NOMO-1 (cell line): ENCODE measurements around the gene KRT16.
"Not testable (repeated sequence)": the region's sequence is repeated elsewhere in the genome, so short reads cannot be mapped to it uniquely, and the experiment has no call there.

Experiments used
- DNase-seq, 2 experiments: peaks; one replicate each; lab custom pipeline; 2025; ENCODE audit not compliant: unreplicated experiment in 2 of 2; lab: John Stamatoyannopoulos, UW

The KRT16 gene

GRCh38 chr17:41628621-41629255, 16.2 kb upstream of the KRT16 start:
- DNase-seq: not testable (repeated sequence)

DNA sequence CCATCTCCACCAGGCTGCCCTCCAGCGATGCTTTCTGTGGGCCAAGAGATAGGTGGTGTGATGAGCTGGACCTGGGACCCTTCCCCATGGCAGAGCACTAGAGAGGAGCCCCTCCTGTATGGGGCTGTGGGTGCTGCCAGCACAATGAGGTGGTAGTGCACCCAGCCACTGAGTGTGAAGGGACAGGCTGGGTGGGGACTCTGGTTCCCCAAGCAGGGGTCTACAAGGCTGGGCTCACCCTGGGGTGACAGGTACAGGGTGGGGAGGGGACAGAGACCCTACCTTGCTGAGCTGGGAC, 15.5 kb upstream of the KRT16 start:
- DNase-seq: not testable (repeated sequence)

- no peak for DNase-seq
These were observed 14.9 kb upstream of the KRT16 start for GRCh38 chr17:41627316-41628072.

DNA sequence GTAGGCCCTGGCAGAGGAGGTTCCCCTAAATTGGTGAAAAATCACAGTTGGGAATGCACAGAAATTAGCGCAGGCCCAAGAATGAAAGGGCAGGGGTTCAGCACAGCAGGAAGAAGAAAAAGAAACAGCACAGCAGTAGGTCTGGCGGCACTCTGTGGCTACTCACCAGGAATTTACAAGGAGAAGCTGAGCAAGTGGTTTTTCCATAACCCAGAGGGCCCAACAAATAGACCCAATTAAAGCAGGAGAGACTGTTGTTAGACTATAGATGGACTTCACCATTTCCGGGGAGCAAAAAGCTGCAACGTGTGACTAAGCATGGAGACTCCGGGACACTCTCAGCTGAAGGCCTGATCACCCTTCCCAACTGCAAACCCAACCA, 14.3 kb upstream of the KRT16 start:
- DNase-seq: not testable (repeated sequence)

GRCh38 chr17:41626028-41626913, 13.7 kb upstream of the KRT16 start:
- DNase-seq: not testable (repeated sequence)

- no peak for DNase-seq
These were observed 13.0 kb upstream of the KRT16 start for GRCh38 chr17:41625602-41626001.

DNA sequence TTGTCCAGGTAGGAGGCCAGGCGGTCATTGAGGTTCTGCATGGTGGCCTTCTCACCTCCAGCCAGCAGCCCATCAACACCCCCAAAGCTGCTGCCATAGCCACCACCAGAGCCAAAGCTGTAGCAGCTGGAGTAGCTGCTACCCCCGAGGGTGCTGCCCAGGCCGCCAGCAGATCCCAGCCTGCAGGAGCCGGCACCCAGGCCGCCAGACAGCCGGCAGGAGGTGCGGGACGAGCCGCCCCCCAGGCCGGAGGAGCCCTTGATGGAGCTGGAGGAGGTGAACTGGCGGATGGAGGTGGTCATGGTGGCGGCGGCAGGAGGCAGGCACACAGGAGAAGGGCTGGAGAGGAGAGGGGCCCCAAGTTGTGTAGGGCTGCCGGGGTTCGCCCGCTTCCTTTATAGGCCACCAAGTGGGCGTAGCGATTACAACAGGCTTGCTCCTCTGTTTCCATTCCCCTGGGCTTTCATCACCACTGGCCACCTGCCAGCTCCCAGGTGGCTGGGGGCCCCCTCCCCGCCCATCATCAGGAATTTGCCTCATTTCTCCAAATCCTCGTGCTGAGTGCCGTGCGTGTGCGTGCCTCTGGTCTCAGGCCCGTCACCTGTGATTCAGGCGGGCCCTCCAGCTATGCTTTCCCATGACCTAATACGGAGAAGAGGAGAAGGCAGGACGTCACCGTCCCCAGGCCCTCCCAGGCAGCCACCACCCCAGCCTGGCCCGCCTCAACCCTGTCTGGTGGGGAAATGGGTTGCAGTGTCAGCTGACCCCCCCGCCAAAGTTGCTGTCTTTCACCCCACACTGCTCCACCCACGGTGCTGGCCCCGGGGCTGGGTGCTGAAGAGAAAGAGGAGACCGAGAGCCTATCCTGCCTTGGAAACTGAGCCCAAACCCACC, 11.9 kb upstream of the KRT16 start, which contains the start of gene KRT17:
KRT17 (minus strand) TSS at position 368 of the 894 bp plus-strand sequence; CDS start at position 302, 66 bp downstream.
- no peak for DNase-seq

GRCh38 chr17:41623184-41623861, 10.8 kb upstream of the KRT16 start:
- DNase-seq: not testable (repeated sequence)

DNA sequence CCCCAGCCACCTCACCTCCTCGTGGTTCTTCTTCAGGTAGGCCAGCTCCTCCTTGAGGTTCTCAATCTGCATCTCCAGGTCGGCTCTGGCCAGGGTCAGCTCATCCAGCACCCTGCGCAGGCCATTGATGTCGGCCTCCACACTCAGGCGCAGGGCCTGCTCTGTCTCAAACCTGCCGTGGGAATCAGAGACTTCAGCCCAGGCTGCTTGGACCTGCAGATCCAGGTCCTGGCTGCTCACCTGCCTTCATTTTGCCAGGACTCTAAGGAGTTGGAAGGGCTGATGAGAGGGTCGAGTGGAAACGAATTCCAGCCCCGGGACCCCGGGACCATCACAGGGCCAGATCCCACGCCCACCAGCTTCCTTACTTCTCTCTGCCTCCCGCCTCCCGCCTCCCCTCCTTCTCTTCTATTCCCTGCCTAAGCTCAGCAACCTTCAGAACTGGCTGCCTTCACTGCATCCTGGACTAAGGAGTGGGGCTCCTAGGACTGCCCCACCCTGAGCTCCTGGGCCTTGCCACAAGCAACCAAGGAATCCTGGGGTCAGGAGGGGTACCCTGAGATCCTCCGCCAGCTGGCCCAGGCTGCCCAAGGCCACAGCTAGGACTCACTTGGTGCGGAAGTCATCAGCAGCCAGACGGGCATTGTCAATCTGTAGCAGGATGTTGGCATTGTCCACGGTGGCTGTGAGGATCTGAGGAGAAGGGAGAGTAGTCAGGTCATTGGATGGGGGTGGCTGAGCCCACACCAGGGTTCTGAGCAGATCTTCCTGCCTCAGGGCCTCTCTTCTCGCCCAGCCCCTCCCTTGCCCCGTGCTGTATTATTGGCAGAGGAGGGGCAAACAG, 10.0 kb upstream of the KRT16 start:
- not testable (repeated sequence) for DNase-seq

DNA sequence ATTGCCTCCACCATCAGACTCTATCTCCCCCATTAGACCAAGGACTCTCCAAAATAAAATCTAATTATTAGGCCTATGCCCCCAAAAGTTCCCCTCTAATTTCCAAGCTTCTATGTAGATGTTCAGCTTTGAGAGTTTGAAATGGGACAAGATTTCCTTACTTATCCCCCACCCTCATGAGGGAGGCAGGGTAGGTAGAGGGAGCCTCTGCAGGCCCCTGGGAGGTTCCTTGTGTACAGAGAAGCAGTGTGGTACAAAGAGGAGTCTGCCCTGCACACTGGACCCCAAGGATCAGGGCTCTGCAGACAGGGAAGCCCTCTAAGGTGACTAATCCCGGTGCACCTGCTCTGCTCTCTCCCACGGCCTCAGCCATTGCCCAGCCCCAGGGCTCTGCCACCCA, 9.3 kb upstream of the KRT16 start:
- no peak for DNase-seq

GRCh38 chr17:41621435-41621817, 8.9 kb upstream of the KRT16 start:
- DNase-seq: not testable (repeated sequence)

DNA sequence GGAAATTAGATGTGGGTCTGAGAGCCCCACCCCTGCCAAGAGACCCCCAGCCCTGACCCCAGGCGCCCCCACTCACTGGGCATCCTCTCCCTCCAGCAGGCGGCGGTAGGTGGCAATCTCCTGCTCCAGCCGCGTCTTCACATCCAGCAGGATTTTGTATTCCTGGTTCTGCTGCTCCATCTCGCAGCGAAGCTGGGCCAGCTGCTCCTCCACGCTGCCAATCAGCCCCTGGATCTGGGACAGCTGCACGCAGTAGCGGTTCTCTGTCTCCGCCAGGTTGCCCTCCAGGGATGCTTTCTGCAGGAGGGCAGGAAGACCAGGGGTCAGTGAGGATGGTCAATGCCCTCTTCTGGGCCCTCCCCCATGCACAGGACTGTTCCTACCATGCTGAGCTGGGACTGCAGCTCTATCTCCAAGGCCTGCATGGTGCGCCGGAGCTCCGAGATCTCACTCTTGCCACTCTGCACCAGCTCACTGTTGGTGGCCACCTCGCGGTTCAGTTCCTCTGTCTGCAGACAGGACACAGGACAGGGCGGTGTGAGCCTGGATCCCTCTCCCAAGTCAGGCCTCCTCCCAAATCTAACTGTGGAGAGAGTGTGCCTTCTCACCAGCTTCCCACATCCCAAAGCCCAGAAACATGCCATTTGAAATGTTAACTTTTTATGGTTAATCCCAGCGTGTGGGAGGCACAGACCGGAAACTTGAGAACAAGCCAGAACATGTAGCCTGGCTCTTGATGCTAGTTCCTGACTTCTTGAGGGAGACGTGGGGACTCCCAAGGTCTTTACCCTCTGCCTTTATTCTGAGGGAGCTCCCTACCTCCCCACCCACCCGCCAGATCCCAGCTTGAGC, 8.2 kb upstream of the KRT16 start:
- DNase-seq: no peak

- DNase-seq: not testable (repeated sequence)
These were observed 7.5 kb upstream of the KRT16 start for GRCh38 chr17:41619927-41620582.

DNA sequence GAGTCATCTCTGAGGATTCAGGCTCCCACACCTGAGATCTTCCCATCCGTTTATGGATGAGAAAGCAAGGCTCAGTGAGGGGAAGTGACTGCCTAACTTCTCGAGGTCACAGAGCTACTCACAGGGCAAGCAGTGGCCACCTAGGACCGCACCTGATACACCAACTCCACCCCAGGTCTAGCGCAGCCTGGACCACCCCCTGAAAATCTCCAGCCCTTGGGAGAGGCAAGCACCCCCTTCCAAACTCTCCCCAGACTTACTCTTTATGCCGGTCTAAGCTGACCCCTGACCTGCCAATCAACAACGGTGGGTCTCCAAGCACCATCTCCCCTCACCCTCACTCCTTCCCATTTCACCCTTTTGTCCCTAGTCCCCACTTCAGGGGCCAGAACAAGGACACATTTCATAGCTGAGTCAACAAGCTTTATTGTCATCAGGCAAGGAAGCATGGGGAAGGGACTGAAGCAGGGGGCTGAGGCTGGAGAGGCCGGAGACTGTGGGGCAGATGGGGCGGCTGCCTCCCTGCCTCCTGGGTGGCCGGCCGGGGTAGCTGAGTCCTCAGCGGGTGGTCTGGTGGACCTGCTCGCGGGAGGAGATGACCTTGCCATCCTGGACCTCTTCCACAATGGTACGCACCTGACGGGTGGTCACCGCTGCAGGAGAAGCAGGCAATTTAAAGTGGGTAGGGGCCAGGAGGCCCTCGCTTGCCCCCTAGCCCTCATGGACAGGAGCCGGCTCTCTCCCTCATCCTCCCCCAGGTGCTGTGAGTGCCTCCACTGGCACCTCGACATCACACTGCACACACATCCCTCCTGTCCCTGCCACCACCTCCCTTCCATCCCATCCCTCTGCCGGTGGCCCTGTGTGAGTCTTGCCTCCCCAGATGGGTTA, 6.7 kb upstream of the KRT16 start:
- DNase-seq: no peak

- DNase-seq: no peak
These were observed 5.9 kb upstream of the KRT16 start for GRCh38 chr17:41618341-41619035.

- no peak for DNase-seq
These were observed 5.1 kb upstream of the KRT16 start for GRCh38 chr17:41617698-41618097.
